GM21717 (cell line): Measurements from ENCODE around the gene NPW.

ENCODE experiments used
- ATAC-seq: cut with Tn5 transposase; IDR thresholded peaks from one replicate; pipeline ENCODE4 v1.9.1; 2021; ENCODE audit warnings: mild to moderate bottlenecking, moderate library complexity; ENCODE audit not compliant: unreplicated experiment

Gene NPW

GRCh38 chr16:2034696-2035430, 15.3 kb downstream of the NPW start:
- ATAC-seq = no peak

GRCh38 chr16:2035431-2036199, 16.0 kb downstream of the NPW start:
- no peak for ATAC-seq

- no peak for ATAC-seq
Measured at GRCh38 chr16:2036200-2036966, 16.8 kb downstream of the NPW start.

DNA sequence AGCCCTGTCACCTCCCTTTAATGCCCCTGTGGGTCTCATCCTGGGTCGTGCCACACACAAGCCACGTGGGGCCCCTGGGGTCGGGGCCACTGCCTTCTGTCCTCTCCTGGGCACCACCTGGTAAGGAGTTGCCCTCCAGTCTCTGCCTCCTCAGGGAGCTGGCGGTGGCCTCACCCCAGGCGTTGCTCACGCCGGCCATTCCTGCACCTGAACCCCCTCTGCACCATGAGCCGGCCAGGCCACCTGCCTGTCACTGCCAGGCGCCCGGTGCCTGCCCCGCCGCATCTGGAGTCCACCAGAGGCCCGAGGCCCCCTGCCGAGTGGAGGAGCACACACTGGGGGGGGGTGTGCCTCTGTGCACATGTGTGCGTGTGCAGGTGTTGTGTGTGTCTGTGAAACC, 17.5 kb downstream of the NPW start:
- ATAC-seq = no peak

DNA sequence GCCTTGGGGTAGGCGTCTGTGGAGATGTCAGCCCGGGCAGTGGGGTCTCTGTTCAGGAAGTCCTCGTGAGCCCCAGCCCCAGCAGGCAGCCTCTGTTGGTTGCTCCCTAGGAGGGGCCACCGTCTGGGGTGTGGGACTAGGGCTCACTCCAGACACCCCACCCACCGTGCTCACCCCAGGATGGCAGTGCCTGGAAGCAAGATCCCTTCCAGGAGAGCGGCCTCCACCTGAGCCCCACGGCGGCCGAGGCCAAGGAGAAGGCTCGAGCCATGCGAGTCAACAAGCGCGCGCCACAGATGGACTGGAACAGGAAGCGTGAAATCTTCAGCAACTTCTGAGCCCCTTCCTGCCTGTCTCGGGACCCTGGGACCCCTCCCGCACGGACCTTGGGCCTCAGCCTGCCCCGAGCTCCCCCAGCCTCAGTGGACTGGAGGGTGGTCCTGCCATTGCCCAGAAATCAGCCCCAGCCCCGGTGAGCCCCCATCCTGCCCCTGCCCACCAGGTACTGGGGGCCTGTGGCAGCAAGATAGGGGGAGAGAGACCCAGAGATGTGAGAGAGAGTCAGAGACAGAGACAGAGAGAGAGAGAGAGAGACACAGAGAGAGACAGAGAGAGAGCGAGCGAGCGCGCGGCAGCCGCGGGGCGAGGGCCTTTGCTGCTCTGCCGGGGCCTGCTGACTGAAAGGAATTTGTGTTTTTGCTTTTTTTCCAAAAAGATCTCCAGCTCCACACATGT, 18.2 kb downstream of the NPW start:
- ATAC-seq = no peak

- no peak for ATAC-seq
Measured at GRCh38 chr16:2038382-2039231, 19.0 kb downstream of the NPW start.

DNA sequence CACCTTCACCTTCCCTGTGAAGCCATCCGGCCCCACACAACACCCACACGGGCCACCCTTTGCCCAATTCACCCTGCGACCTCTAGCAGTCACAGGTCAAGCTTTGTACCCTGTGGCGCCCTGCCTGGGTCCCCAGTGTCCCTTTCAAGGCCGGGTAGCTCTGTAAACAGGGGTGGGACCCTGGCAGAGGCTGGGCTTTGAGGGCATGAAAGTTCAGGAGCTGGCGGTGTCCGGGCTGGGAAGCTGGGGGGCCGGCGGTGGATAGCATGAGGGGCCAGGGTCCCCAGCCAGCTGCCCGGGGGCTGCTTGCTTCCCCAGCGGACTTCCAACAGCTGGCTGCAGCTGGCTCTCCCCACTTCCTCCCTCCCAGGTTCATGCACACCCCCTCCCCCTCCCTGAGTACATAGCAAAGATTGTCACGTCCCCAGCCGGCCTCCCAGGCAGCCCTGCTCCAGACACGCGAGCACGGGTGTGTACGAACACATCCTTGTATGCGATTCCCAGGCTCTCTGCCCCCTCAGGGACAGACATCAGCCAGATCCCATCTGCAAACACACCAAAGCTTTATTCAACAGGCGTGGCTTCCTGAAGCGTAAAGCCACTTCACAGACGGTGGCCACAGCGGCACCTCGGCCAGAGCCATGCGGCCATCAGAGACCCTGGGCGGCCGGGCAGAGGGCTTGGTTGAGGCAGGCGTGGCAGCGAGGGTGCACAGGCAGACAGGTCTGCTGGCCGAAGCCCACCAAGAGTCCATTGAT, 19.9 kb downstream of the NPW start:
- no peak for ATAC-seq

DNA sequence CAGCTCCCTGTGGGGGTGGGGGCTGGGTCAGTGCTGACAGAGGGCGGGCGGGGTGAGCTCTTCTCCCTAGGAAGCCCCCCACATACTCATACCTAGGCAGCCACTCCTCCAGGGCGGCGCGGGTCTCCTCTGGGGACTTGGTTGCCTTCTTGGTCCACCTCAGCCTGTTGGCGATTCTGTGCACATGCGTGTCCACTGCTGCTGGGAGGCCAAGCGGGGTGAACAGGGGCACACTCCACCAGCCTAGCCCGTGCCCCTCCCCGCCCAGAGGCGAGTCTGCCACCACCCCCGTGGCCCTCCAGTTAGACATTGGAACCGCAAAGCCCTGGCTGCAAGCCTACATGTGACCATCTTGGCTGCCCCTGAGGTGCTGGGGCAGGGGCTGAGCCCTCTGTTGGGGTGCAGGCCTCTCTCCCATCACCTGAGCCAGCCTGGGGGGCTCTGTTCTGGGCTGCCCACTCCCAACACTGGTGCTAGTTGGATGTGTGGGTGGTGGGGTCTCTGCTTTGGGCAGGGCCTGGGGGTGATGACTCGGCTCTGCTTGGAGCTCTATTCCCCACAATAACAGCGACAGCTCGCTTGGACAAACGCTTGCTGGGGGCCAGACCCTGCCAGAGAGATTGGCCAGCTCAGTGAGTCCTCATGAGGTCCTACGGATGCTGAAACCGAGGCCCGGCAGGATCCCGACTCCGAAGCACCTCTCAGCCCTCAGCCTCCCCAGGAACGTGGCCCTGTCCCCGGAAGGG, 20.6 kb downstream of the NPW start:
- ATAC-seq = no peak

GRCh38 chr16:2040787-2041522, 21.4 kb downstream of the NPW start:
- no peak for ATAC-seq

GRCh38 chr16:2042171-2042985, 22.8 kb downstream of the NPW start:
- no peak for ATAC-seq

DNA sequence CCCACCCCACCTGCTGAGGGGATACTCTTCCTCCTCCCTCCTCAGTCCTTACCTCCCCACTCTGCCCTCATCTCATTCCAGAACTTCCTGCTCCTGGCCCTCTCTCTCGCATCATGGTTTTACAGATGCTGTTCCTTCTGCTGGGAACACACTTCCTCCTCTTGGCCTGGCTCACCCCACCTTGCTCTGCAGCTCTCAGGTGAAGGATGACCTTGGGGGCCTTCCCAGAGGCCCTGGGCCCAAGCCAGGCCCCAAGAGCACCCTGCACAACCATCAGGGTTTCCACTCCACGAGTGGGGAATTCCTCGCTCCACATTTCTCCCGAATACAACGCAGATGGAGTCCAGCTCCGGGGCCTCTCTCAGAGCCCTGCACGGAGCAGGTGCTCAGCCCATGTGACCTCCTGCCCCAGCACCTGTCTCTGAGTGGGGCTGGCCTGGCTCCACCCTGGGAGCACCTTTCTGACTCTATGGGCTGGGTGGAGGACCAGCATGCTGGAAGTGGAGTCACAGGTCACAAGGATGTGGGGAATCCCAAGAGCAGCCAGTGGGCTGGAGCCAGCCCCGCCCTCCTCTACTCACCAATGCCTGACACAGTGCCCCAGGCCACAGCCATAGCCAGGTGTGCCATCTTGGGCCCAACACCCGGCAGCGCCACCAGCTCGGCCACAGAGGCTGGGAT, 23.5 kb downstream of the NPW start:
- ATAC-seq = no peak

DNA sequence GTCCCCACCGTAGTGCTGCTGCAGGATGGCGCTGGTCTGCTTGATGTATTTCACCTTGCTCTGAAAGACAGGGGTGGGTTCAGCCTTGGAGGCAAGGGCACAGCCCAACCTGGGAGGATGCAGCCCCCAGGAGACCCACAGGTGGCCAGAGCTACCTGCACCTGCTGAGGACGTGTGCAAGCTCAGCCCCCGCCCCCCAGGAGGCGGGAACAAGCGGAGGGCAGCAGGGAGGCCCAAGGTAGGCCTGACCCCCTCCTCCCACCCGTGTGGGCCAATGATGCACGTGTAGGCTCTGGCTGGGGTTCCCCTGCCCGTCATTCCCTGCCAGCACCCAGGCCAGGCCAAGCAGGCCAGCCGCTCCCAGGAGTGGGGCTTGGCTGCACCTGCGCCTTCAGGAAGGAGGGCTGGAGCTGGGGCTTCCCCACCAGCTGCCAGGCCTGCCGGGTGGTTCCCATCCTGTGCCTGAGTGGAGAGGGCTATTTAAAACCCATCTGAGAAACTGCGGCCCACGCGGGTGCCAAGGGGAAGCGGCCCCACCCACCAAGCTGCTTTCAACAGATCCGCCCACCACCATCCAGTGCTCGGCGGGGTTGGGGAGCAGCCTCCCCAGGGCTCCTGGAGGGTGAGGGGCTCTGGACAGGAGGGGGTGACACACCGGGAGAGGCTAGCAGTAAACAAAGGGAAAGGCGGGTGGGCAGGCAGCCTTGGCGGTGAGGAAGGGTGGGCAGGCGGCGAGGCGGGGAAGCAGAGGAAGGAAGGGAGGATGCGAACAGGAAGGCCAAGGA, 24.3 kb downstream of the NPW start:
- no peak for ATAC-seq

DNA sequence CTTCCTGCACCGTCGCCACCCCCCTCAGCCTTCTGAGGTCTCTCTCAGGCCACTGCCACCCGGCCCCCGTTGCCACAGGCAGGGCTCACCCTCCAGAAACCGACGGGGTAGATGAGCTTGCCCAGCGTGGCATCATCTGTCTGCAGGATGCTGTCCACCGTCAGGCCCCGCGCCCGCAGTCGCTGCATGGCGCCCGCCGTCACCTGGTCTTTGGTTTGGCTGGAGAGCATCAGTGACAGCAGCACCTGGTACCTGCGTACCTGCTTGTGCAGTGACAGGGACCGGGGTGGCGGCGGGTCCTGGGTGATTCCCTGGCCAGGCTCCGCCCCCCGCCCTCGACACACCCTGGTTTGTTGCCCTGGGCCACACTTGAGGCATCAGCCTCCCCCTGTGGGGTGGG, 25.0 kb downstream of the NPW start:
- no peak for ATAC-seq

DNA sequence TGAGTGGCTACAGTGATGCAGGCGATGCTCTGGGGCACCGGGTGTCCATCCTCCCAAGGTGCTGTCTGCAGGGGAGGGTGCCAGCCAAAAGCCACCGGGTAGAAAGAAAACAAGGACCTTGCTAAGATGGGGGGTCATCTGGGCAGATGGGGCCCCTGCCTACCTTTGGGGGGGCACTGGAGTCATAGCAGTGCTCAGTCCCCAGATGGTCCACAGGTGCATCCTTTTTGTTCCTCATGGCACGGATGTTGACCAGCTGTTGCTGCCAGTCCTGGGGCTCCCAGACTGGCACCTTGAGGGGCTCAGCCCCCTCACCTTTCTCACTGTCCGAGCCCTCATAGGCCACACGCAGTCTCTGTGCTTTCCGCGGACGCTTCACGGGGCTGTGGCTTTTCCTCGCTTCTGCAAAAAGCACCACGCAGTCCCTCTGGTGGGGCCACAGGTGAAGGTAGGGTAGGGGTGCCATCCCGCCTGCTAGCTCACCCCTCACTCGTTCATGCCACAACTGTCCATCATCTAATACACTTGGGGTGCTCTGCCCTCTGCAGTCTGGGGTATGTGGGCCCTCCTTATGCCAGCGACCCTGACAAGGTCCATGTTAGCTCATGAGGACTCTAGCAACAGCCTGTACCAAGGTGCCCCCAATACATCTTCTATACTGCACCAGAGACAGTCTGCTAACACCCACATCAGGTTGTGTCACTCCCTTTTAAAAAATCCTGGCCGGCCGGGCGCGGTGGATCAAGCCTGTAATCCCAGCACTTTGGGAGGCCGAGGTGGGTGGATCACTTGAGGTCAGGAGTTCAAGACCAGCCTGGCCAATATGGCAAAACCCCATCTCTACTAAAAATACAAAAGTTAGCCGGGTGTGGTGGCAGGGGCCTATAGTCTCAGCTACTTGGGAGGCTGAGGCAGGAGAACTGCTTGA, 26.6 kb downstream of the NPW start:
- ATAC-seq = no peak

DNA sequence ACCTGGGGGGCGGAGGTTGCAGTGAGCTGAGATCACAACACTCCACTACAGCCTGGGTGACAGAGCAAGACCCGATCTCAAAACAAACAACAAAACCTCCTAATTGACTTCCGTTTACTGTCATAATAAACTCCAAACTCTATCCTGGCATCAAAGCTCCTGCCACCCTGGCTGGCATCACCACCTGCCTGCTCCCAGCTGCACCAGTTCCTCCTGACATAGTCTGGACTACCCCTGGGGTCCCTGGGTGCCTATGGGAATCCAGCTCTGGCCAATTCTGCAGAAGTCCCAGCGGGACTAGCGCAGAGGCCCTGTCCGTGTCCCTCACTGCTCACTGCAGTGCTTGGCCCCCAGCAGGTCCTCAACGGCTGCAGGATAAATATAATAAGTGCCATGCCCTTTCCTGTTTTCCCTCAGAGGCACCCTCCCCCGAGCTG, 27.3 kb downstream of the NPW start:
- ATAC-seq = no peak
